GM12892 (cell line): ENCODE results near the gene LEMD1.
"Not testable (repeated sequence)": the region's sequence is repeated elsewhere in the genome, so short reads cannot be mapped to it uniquely, and the experiment has no call there.

Experiments used
- DNase-seq: peaks from one replicate; pipeline ENCODE4 v3.0.0; 2011; ENCODE audit not compliant: insufficient read length
- FAIRE-seq: peaks from 2 replicates; lab custom pipeline; 2011; peaks lifted over from hg19 to GRCh38; lab: Jason Lieb, UNC
- POLR2A ChIP-seq: IDR thresholded peaks from 2 replicates; pipeline ENCODE4 v1.6.1; 2011; ENCODE audit warnings: low read depth, low read length, control low read depth
- POLR2AphosphoS5 ChIP-seq: IDR thresholded peaks from 2 replicates; pipeline ENCODE4 v1.6.1; 2011; ENCODE audit warnings: low read depth, low read length, control low read depth
- TAF1 ChIP-seq: IDR thresholded peaks from 2 replicates; pipeline ENCODE4 v1.6.1; 2011; ENCODE audit warnings: low read depth, mild to moderate bottlenecking, control low read depth, low read length, borderline replicate concordance

LEMD1 gene

DNA sequence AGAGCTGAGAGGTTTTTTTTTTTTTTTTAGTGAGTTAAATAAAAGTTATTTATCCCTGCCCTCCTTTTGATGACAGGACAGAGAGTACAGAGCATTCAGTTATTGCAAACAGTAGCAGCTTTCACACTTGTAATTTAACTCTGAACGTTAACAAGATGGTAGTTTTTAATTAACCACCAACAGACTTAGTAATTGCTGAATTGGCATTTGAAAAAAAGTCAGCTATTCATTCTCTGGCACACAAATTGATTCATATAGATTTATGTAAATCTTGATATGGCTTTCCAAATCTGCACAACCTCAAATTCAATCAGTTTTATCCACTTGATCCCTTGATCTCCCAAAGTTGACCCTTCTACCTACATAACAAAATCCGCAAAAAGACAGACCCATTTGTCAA, 918 bp downstream of the LEMD1 start:
- no peak for FAIRE-seq
- DNase-seq: no peak
- TF ChIP-seq POLR2AphosphoS5: no peak
- TF ChIP-seq POLR2A: no peak
- TF ChIP-seq TAF1: no peak

DNA sequence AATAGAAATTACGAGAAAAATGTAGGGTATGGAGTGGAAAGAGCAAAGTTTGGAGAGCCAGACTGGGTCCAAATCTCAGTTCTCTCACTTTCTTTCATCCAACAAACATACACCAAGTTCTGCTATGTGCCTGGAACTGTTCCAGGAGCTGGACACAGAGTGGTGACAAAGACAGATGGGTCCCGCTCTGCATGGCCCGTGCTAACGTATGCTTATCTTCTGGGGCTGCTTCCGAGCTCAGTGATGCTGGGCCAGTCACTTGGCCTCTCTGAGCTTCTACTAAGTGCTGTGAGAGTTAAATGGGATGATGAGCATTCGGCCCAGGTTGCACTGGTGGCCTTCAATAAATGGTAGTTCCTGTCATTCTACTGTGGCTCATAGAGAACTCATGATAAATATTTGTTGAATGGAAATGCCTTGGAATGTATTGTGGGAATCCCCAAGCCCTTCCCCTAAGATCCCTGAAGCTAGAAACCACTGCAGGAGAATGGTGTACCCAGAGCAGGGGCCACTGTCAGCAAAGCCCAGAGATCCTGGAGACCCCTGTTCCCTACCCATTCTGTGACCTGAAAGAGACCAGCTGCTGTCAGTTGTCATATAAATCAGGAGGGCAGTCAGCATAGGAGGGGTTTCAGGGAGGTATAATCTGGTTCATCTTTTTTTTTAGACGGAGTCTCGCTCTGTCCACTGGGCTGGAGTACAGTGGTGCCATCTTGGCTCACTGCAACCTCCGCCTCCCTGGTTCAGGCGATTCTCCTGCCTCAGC, 3.8 kb downstream of the LEMD1 start:
- DNase-seq (no peak), FAIRE-seq (no peak)
- TF ChIP-seq POLR2A: no peak
- no peak for TF ChIP-seq TAF1
- TF ChIP-seq POLR2AphosphoS5: no peak

DNA sequence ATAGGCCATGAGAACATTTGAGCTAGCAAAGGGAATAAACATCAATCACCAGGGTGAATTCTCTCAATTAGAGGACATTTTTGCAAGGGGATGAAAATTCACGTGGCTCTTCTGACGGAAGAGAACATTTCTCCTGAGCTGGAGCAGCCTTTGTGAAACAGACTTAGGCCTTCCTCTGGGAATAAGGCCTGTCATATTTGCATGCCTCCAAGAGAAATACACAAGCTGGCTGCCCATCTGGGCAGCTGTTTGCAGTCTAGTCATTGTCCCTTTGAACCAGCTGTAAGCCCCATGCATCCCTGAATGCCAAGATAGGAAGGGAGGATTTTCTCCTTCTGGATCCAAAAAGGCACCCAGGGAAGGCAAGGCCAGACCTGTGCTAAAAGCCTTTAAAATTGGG, 5.5 kb downstream of the LEMD1 start:
- DNase-seq: no peak
- no peak for FAIRE-seq
- no peak for TF ChIP-seq POLR2A
- no peak for TF ChIP-seq POLR2AphosphoS5
- TF ChIP-seq TAF1: no peak

DNA sequence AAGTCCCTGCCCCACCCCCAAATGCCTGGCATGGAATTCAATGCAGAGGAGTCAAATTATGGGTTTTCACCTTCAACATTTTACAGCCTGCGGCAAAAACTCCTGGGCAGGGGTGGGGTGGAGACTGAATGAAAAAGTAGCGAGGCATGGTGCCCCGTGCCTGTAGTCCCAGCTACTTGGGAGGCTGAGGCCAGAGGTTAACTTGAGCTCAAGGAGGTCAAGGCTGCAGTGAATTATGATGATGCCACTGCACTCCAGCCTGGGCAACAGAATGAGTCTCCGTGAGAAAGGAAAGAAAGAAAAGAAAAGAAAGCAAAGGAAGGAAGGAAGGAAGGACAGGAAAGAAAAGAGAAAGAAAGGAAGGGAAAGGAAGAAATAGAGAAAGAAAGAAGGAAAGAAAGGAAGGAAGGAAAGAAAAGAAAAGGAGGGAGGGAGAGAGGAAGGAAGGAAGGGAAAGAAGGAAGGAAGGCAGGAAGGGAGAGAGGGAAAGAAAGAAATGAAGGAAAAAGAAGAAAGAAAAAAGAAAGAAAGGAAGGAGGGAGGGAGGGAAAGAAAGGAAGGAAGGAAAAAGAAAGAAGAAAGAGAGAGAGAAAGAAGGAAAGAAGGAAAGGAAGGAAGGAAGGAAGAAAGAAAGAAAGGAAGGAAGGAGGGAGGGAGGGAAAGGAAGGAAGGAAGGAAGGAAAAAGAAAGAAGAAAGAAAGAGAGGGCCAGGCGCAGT, 11.1 kb downstream of the LEMD1 start:
- DNase-seq (no peak), FAIRE-seq (no peak)
- TF ChIP-seq POLR2AphosphoS5 (no peak), TAF1 (no peak), POLR2A (no peak)

DNA sequence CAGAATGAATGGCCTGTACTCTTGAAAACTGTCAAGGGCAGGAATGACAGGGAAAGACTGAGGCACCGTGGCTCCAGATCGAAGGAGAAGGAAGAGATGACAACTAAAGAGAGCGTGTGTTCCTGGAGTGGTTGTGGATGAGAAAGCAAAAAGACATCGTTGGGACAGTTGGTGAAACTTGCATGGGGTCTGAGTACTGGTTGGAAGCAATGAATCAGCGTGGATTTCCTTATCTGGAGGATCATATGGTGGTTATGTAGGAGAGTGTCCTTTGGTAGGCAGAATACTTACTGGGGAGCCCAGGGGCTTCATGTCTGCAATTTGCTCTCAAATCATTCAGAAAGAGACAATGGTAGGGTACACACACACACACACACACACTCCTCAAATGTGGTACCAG, 13.9 kb downstream of the LEMD1 start:
- FAIRE-seq (no peak), DNase-seq (no peak)
- TF ChIP-seq TAF1: no peak
- no peak for TF ChIP-seq POLR2A
- no peak for TF ChIP-seq POLR2AphosphoS5

DNA sequence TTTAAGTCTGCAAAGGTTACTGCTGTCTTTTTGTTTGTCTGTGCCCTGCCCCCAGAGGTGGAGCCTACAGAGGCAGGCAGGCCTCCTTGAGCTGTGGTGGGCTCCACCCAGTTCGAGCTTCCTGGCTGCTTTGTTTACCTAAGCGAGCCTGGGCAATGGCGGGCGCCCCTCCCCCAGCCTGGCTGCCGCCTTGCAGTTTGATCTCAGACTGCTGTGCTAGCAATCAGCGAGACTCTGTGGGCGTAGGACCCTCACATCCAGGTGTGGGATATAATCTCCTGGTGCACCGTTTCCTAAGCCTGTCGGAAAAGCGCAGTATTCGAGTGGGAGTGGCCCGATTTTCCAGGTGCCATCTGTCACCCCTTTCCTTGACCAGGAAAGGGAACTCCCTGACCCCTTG, 15.6 kb downstream of the LEMD1 start:
- not testable (repeated sequence) for DNase-seq, FAIRE-seq

DNA sequence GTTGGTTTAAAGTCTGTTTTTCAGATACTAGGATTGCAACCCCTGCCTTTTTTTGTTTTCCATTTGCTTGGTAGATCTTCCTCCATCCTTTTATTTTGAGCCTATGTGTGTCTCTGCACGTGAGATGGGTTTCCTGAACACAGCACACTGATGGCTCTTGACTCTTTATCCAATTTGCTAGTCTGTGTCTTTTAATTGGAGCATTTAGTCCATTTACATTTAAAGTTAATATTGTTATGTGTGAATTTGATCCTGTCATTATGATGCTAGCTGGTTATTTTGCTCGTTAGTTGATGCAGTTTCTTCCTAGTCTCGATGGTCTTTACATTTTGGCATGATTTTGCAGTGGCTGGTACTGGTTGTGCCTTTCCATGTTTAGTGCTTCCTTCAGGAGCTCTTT, 17.4 kb downstream of the LEMD1 start:
- DNase-seq, FAIRE-seq: not testable (repeated sequence)

DNA sequence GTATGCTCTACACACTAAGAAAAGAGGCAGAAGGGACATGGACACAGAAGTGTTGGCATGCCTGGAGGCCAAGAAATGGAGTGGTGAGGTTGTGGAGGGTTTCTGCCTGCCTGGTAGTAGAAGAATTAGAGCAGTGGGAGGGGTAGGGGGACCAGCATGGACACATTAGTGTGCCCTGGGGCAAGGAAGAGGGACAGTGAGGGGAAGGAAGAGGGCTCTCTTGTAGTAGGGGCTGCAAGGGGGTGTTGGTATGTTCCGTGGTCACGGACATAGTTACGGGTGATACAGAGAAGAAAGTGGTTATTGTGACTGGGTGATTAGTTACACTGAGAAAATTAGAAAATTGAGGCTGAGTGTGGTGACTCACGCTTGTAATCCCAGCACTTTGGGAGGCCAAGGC, 23.3 kb downstream of the LEMD1 start:
- FAIRE-seq: no peak
- TF ChIP-seq TAF1 (no peak), POLR2AphosphoS5 (no peak), POLR2A (no peak)
- no peak for DNase-seq

DNA sequence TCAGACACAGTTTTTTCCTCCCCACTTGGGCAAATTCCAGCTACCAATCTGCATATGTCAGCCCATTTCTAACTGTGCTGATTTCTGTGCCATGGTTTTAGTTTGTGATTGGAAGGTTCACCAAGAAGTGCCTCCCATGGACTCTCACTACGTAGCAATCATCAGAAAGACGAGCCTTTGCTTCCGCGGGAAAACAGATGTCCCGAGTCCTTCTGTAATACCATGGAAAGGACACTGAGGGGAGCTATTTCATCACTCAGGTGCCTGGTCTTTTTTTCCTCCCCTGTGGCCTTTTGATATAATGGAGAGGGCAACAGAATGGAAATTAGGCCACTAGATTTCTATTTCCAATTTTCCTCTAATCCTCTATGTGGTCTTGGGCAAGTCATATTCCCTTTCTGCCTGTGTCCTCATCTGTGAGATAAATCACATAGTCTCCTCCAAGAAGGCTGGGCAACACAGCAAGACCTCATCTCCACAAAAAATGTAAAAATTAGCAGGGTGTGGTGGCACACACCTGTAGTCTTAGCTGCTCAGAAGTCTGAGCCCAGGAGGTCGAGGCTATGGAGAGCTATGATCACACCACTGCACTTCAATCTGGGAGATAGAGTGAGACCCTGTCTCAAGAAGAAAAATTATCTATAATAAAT, 24.8 kb downstream of the LEMD1 start:
- FAIRE-seq (no peak), DNase-seq (no peak)
- TF ChIP-seq TAF1 (no peak), POLR2AphosphoS5 (no peak), POLR2A (no peak)

DNA sequence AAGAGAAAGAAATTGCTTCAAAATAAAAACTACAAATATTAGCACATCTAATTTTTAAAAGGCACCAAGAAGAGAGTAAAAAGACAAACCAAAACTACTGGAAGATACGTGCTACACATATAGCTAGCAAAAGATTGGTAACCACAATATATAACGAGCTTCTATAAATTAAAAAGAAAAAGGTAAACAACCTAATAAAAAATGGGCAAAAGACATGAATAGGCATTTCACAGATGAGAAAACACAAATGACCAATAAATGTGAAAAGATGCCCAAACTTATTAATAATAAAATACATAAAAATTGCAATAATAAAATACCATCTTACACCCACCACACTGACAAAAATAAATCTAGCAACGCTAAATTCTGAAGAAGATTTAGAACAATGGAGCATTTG, 26.2 kb downstream of the LEMD1 start:
- TF ChIP-seq POLR2A (no peak), TAF1 (no peak), POLR2AphosphoS5 (no peak)
- DNase-seq (no peak), FAIRE-seq (no peak)

DNA sequence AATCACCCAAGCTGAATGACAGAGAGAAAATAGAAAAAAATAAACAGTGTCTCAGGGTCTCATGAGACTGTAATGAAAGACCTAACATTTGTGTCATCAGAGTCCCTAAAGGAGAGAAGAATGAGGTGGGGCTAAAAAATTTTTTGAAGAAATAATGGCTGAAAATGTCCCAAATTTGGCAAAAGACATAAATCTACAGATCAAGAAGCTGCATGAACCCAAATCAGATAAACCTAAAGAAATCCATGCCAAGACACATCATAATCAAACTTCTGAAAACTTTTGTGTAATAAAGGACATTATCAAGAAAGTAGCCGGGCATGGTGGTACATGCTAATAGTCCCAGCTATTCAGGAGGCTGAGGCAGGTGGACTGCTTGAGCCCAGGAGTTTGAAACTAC, 29.2 kb downstream of the LEMD1 start:
- DNase-seq (no peak), FAIRE-seq (no peak)
- no peak for TF ChIP-seq TAF1
- no peak for TF ChIP-seq POLR2AphosphoS5
- TF ChIP-seq POLR2A: no peak

DNA sequence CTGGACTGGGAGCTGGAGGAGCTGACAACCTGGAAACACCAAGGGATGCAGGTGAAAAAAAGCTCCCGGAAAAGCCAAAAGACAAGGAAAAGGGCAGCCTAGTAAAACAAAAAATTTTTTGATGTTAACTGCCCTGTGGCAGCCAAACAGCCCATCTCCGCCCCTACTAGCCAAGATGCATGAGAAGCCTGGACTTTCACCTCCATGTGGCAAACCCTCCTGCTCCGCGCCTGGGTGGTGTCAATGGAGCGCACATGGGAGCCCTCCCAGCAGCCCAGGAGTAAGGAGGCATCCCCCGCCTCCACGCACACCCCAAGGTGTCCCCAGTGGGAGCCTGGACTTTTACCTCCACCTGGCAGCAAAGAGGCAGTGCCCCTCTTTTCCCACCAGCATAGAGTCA, 30.5 kb downstream of the LEMD1 start:
- FAIRE-seq (no peak), DNase-seq (no peak)
- TF ChIP-seq POLR2A: no peak
- TF ChIP-seq POLR2AphosphoS5: no peak

DNA sequence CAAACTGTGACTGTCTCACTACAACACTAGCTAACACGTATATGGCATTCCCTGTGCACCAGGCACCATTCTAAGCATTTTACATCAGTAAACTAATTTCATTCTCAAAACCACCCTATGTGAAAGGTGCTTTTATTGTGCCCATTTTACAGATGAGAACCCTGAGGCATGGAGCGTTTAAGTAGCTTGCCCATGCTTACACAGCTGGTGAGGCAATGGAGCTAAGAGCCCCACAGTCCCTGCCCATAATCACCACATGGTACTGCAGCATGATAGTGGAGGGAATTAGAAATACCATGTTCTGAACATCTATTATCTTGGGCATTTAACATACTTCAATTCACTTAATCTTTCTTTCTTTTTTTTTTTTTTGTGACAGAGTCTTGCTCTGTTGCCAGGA, 34.0 kb downstream of the LEMD1 start:
- no peak for FAIRE-seq

DNA sequence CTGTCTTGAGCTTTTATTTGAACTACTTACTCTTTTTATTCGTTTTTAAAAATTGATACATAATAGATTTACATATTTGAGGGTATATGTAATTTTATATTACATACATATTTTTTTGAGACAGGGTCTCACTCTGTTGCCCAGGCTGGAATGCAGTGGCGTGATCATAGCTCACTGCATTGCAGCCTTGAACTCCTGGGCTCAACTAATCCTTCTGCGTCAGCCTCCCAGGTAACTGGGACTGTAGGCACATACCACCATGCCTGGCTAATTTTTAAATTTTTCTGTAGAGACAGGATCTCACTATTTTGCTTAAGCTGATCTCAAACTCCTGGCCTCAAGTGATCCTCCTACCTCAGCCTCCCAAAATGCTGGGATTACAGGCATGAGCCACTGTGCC, 38.9 kb downstream of the LEMD1 start:
- DNase-seq, FAIRE-seq: not testable (repeated sequence)

More for the DNA sequence above, 34.0 kb downstream of the LEMD1 start:
- TF ChIP-seq TAF1: no peak
- no peak for DNase-seq
